GM21528 (cell line): ENCODE results near the gene RIC3.

Experiments used
- ATAC-seq: cut with Tn5 transposase; IDR thresholded peaks from one replicate; pipeline ENCODE4 v1.9.1; 2021; ENCODE audit warnings: mild to moderate bottlenecking, moderate library complexity; ENCODE audit not compliant: unreplicated experiment, low FRiP score

Gene RIC3

GRCh38 chr11:8091721-8092120 is 77.1 kb downstream of the RIC3 start:
- no peak for ATAC-seq

DNA sequence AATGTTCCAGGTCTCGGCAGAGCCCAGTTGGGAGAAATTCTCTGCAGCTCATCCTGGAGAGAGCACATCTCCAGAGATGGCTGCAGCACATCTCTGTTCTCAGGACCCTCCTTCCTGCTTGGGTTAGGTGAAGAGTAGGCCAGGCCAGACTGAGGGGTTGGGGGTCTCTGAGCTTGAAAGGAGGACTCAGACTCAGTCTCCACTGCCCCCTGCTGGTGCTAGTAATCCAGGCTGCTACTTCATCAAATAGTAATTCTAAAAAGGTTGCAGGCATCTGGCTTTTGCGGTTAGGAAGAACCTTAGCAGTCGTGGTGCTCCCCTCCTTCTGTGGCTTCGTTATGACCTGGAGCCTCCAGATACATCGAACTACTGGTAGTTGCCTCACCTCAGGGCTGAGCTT is 78.1 kb downstream of the RIC3 start:
- no peak for ATAC-seq

DNA sequence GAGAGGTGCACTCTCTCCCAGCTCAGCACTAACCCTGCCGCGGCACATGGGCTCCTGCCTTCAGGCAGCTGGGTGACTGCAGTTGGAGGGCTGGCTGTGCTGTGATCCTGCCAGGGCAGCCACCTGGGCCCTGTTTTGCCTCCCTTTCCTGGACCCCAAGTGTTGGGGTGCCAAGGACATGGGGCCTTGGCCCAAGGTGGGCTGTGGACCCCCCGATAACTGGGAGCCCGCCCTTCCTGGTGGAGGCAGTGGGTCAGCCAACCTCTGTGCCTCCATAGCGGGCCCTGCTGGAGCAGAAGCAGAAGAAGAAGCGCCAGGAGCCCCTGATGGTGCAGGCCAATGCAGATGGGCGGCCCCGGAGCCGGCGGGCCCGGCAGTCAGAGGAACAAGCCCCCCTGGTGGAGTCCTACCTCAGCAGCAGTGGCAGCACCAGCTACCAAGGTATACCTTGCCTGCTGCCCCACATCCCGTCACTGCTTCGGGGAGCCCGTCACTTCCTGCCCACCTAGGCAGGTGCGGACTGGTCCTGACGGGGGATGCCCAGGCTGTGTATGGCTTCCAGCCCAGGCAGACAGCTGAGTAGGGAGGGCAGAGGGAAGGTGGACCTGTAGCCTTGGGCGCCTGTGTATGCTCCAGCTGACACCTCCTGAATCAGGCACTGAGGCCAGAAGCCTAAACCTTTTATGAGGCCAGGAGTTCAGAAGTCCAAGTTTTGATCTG is 78.9 kb downstream of the RIC3 start:
- no peak for ATAC-seq

DNA sequence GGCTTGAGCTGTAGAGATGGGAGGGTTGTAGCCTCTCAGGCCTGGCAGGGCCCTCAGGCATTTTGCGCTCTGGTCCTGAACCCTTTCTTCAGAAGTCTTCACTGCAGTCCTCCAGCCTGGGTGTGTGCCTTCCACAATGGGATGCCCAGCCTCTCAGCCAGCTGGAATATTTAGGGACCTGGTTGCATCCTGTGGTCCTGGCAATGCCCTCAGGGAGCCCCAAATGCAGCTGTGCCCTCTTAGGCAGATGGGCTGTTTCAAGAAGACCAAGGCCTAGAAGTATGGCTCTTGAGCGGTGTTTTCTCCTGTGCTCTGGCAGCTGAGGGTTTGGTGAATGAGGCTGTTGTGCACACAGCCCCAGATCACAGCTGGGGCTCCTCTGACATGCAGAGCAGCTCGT is 81.1 kb downstream of the RIC3 start:
- no peak for ATAC-seq

DNA sequence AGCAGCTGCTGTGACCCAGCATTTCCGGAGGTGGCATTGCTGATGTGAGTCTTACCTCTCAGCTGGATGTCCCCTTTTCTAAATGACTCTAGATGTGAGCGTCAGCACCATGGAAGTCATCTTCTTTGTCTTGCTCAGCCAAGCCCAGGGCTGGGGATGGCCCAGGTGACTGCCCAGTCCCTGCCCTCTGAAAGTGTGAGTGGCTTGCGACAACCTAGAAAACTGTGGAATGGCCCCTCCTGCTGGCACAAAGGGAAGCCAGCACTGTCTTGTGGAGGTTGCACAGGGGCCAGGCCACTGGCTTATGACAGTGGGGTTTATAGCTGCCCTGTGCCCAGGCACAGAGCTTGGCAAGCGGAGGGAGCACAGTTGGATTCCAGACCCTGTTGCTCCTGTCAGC is 81.6 kb downstream of the RIC3 start:
- ATAC-seq, result no peak

DNA sequence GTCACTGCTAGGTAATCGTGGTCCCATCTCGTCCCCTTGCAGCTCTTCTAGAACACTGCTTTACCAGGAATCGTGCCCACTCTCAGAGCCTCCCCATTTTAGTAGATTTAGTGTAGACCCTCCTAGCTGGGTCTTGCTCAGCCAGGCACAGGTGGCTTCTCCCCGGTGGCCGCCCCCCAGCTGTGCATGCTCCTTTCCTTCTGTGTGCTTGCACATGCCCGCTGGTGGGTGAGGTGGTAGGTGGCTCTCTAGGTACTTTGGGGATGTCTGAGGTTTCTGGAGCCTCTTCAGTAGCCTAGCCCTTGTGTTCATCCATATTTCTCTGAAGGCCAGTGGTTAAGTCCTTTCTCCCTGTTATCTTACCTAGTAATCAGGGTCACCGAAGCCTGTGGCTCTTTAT is 82.3 kb downstream of the RIC3 start:
- no peak for ATAC-seq

DNA sequence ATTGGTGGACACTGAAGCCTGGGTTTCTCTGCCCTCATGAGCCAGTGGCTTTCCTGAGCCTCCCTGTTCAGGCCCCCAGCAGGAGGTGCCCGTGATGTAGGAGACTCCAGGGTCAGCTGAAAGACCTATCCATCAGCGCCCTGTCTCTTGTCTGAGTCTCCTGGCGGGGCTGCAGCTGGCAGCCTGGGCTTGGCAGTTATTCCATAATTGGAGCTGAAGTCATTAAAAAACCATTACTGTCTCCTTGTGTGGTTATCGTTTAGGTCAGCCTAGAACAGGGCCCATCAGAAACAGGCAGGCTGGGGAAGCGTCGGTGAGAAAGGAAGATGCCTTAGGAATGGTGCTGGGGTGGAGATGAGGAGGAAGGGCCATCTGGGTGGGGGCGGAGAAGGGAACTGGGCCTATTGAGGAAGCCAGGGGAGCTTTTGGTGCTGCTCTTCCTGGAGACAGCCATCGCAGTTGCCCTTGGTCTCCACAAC is 82.8 kb downstream of the RIC3 start:
- no peak for ATAC-seq

- ATAC-seq, result no peak
These were observed 83.7 kb downstream of the RIC3 start for GRCh38 chr11:8085011-8085645.

- no peak for ATAC-seq
These were observed 84.5 kb downstream of the RIC3 start for GRCh38 chr11:8084352-8084751.

- ATAC-seq, result no peak
These were observed 84.9 kb downstream of the RIC3 start for GRCh38 chr11:8083871-8084281.

GRCh38 chr11:8083088-8083395 is 85.8 kb downstream of the RIC3 start:
- ATAC-seq, result no peak

DNA sequence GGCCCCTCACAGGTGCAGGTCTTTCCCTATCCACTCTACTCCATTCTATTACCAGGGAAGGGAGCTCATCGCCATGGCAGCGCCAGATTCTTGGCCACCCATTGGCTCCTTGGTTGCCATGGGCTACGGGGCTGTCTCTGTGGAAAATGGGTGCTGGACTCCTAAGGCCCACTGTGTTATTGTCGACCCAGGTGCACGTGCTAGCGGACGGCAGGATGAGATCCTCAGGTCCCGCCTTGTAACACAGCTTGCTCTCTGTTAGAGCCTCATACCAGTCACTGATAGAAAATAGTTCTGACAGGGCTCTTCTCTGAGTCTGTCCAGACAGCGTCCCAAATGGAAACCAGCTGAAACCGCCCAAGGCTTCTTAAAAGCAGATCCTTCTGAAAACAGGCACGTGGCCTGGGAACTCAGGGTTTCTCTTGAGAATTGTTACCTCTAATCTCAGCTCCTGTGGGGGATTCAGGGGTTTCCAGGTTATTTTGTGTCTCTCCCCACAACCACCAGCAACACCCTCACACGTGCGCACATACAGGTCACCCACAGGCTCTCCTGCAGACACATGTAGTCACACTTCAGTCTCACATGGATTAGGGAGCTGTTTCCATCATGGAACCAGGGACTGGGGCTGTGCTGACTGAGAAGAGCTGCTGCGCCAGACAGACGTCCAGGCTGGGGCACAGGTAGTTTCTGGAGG is 86.3 kb downstream of the RIC3 start:
- ATAC-seq, result no peak

DNA sequence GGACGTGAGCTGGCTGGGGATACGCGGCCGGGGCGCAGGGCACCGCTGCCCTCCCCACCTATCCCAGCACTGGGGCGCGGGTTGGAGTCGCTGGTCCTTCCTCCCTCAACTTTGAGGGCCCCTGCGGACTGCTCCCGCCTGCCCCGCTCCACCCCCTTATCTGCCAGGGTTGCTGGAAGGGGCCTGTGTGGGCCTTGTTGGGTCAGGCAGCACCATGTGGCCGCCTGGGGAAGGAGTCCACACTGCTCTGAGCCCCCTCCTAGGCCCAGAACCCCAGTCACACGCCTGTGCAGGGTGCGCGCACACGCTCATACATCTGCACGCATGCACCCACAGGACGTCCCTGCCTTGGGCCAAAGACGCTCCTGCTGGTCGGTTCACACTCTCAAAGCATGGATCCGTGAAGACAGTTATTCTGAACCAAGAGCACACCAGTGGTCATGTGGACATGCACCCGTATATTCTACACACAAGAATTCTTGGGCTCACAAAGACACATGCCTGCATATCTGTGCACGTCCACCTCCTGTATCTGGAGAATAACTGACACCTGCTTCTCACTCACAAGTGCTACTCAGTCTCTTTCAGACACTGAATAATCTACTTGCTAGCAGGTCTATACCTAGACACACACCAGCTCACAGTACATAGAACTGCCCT is 87.1 kb downstream of the RIC3 start:
- no peak for ATAC-seq

- ATAC-seq, result no peak
These were observed 87.9 kb downstream of the RIC3 start, which contains the start of gene TUB for GRCh38 chr11:8080674-8081590. Gene TUB (plus strand): TSS chr11:8081211. CDS start chr11:8081511, 300 bp downstream.

DNA sequence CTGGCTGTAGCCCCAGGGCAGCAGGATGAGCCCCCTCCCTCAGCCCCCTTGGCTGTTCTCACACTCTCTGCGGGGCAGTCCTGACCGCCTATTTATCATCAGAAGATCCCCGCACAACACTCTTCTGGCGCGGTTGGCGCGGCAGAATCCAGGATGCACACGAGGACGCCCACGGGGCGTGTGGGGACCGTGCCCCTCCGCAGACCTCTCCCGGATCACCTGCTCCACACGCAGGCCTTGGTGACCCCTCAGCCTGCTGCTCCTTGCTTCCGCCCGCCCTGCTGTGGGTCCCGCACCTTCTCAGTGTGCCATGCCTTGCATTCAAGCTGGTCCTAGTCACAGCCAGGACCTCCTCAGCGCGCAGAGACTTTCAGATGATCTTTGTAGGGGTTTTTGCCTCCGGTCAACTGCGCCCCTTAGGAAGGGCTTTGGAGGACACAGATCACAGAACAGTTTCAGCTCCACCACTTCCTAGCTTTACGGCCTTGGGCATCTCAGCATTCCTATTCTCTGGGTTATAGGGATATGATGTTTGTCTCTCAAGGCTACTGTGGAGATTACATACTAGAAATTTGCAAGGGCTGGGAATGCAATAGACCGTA is 88.7 kb downstream of the RIC3 start:
- no peak for ATAC-seq

DNA sequence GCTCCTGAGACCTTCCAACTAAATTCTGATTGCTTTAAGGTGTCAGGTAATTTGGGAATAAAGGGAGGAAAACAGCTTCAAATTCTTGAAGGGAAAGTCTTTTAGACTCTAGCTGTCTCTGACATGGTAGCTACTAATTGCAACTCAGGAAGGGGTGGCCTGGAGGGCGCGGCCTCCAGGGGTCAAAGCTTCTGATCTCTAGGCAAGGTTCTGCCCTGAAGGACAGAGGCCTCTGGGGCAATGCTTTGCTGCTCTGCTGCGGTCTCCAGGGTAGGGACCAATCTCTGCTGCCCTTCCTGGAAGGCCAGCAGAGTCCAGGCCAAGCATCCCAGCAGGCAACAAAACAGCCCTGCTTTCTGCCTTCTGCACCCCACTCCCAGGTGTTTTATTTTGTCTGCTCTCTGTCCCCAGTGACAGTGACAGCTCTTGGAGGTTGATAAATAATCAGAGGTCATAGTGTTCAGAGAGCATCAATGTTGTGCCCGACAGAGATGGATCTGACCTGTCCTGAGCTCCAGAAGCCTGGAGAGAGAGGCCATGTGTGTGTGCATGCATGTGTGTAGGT is 89.6 kb downstream of the RIC3 start:
- no peak for ATAC-seq

DNA sequence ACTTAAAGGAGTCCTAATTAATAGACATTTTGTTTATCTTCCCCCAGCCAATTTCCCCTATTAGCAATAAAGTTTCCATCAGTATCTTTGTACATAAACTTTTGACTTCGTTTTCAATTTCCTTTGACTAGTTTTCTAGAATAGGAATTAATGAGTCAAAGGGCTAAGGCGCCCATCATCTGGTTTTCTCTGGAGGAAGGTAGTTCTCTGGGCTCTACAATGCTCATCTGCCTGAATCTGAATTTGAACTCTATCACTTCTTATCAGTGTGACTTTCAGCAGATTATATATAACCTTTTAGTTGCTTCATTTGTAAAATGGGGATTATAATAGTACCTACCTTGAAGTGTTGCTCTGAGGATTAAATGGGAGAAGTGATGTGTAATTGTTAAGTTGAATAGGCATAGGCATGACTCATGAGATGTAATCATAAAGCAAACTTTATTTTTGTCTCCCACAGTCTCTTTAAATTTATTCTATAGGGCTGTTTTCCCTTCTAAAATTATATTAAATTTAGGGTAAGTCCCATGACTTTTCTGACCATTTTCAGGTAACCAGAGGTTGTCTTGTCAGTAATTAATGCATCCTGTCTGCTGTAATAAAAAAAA is 93.6 kb downstream of the RIC3 start:
- no peak for ATAC-seq

DNA sequence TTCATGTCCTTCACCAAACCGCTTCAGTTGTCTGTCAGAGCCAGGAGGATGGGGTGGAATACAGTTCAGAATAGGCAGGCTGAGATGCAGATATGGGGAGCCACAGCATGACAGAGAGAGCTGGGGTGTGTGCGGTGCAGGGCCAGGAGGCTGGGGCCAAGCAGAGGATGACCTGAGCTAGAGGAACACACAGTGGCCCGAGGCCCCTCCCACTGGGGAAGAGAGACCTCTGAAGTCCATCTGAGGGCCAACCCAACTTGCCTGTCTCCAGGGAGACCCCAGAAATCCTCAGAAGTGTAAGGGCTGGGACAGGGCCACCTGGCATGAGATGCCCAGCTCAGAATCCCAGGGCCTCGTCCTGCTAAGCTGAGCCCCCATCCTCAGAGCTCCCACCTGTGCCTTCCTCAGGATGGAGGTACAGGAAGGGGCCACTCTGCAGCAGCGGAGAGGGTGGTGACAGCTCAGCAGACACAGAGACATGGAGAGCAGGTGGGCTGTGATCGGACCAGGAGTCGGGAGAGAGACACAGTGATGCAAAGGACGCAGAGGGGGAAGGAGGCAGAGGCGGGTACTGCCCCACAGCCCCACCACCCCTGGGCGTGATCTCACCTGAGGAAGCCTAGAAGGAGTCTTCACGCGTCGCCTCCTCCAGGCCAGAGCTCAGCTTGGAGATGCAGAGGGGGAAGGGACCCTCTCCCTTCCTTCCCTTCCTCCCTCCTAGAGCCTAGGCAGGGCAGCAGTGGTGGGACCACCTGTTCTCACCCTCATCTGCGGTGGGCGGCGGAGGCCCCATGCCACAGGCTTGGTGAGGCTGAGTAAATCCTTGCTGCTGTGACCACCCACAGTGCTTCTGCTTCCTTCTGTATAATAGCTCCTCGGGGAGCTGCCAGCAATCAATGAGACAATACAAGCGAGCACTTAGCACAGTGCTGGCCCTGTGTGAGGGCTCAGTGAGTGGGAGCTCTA is 96.9 kb downstream of the RIC3 start:
- no peak for ATAC-seq
